Measurements from ENCODE around the gene RAB28.

GRCh38 chr4:13340672-13341071 is 143.5 kb downstream of the RAB28 start:
- no peak for TF ChIP-seq CTCF (conservative IDR thresholded peaks at IDR 0.05; ENCODE audit: low read depth in 2 of 2)
- TF ChIP-seq ETS1 (IDR thresholded peaks at IDR 0.05) = no peak
- no peak for TF ChIP-seq REST (IDR thresholded peaks at IDR 0.05; ENCODE audit: unreplicated experiment)
- no peak for TF ChIP-seq ZNF114 (CRISPR knock-in tag; IDR thresholded peaks at IDR 0.05)
- TF ChIP-seq EZH2 (IDR thresholded peaks at IDR 0.05; ENCODE audit: low read depth, unreplicated experiment) = no peak
- no peak for TF ChIP-seq POLR2AphosphoS5 (IDR thresholded peaks at IDR 0.05; ENCODE audit: low read depth)
- TF ChIP-seq JUNB (IDR thresholded peaks at IDR 0.05; ENCODE audit: unreplicated experiment) = no peak
- TF ChIP-seq STAT1 (IDR thresholded peaks at IDR 0.05; ENCODE audit: unreplicated experiment) = no peak
